ENCODE measurements around the gene ZNF772.

DNA sequence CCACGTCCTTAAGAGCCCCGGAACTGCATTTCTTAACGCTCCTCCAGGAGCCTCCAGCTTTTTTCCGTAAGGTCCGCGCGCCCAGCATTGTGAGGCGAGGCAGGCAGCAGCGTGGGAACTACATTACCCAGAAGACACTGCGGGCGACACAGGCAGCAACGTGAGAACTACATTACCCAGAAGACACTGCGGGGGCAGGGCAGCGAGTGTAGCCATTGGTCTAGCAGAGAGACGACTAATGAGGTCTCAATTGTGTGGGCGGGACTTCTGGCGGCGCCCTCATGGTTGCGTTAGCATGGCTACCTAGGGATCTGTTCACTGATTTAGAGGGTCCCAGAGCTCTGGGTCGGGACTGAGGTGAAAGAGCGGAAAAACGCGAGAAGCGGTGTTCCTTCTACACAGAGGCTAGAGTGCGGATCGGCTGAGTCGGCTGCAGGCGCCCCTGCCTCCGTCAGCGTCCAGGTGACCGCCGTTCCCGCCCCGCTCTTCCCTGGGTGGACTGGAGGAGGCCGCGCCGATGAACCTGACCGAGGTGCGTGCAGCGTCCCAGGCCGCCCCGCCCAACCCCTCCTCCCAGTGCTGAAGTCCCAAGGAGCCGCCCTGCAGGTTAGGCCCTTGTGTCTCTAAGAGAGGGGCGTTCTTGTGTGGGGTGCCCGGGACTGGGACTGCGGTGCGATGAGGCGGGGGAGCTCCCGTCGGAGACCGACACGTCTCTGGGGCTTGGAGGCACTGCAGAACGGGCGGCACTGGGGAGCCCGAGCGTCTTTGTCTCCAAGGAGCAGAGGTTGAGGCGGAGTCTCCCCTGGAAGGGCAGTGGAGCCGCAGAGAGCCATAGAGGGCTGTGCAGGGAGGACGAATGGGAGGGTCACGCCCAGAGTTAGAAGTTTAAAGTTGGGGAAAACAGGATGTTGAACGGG is 42.0 kb downstream of the ZNF772 start, which contains the start of gene ZNF749:
- TF ChIP-seq, protein P1, sequence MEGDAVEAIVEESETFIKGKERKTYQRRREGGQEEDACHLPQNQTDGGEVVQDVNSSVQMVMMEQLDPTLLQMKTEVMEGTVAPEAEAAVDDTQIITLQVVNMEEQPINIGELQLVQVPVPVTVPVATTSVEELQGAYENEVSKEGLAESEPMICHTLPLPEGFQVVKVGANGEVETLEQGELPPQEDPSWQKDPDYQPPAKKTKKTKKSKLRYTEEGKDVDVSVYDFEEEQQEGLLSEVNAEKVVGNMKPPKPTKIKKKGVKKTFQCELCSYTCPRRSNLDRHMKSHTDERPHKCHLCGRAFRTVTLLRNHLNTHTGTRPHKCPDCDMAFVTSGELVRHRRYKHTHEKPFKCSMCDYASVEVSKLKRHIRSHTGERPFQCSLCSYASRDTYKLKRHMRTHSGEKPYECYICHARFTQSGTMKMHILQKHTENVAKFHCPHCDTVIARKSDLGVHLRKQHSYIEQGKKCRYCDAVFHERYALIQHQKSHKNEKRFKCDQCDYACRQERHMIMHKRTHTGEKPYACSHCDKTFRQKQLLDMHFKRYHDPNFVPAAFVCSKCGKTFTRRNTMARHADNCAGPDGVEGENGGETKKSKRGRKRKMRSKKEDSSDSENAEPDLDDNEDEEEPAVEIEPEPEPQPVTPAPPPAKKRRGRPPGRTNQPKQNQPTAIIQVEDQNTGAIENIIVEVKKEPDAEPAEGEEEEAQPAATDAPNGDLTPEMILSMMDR (IDR thresholded peaks at IDR 0.05; ENCODE audit: borderline replicate concordance, extremely low read depth, low read length, poor library complexity, severe bottlenecking), result peak; percentile 5
- no peak for TF ChIP-seq EZH2 (IDR thresholded peaks at IDR 0.05; ENCODE audit: borderline replicate concordance, low read depth, low read length, severe bottlenecking)
